IPS-NIHi7 (cell line): ENCODE measurements around the gene TKT.
"Not testable (repeated sequence)": the region's sequence is repeated elsewhere in the genome, so short reads cannot be mapped to it uniquely, and the experiment has no call there.

Experiments
- DNase-seq: peaks from one replicate; pipeline ENCODE4 v3.0.0; 2012; ENCODE audit warnings: mixed read lengths; ENCODE audit errors: extremely low spot score

The TKT gene, protein sequence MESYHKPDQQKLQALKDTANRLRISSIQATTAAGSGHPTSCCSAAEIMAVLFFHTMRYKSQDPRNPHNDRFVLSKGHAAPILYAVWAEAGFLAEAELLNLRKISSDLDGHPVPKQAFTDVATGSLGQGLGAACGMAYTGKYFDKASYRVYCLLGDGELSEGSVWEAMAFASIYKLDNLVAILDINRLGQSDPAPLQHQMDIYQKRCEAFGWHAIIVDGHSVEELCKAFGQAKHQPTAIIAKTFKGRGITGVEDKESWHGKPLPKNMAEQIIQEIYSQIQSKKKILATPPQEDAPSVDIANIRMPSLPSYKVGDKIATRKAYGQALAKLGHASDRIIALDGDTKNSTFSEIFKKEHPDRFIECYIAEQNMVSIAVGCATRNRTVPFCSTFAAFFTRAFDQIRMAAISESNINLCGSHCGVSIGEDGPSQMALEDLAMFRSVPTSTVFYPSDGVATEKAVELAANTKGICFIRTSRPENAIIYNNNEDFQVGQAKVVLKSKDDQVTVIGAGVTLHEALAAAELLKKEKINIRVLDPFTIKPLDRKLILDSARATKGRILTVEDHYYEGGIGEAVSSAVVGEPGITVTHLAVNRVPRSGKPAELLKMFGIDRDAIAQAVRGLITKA

DNA sequence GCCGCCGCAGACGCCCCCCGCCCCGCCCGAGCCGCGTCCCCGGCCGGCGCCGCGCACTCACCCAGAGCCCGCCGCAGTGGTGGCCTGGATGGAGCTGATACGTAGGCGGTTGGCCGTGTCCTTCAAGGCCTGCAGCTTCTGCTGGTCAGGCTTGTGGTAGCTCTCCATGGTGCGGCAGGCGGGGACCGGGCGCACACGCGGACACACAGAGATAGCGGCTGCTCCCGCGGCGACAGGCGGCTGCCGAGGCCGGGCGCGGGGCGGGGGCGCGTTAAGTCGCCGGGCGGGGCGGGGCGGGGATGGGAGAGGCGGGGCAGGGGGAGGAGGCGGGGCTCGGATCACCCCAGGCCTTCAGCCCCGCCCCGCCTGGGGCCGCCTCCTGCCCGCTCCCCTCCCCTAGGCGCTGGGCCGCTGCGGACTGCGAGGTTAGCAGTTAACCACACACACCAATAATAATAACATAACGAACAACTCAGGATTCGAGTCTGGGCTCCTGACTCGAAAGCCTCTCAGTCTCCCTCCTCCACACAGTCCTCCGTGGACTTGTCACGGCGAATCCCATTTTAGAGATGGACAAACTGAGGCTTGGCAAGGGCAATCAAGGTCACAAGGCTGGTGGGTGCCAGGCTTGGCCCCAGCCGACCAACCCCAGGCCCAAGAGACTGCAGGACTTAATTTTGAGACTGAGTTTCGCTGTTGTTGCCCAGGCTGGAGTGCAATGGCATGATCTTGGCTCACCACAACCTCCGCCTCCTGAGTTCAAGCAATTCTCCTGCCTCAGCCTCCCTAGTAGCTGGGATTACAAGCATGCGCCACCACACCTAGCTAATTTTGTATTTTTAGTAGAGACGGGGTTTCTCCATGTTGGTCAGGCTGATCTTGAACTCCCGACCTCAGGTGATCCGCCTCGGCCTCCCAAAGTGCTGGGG, at the start of gene TKT:
Gene TKT (minus strand): TSS at position 248 of the 929 bp plus-strand sequence. CDS start 80 bp downstream, at position 168.
- peak; percentile 96 for DNase-seq

DNA sequence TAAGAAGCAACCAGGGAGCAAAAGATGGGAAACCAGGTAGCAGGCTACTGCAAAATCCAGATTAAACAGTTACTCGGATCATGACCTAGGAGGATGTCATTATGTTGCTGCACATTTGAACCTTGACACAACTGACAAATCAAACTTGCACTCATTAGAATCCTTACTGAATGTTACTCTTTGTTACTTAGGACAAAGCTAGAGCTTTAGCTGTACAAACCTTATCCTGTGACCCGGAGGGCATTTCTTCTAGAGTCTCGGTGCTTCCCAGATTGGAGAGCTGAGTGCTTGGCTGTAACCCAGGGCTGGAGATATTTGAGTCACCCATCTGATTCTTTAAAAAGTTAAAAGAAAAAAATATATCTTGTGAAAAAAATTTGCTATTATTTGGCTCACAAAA, 48.1 kb upstream of the TKT start:
- DNase-seq = no peak

DNA sequence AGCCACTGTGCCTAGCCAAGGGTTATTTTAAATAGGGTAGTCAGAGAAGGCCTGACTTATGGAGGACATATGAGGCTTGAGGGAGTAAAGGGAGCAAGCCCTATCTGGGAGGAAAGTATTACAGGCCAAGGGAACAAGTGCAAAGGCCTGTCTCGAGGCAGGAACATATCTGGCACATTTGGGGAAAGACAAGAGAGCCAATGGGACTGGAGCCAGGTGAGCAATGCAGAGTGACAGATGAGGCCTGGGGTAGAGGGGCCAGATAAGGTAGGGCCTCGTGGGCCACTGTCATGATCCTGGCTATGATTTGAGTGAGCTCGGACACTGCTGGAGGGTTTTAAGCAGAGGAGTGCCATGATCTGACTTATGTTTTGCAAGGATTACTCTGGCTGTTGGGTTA, 47.7 kb upstream of the TKT start:
- no peak for DNase-seq

DNA sequence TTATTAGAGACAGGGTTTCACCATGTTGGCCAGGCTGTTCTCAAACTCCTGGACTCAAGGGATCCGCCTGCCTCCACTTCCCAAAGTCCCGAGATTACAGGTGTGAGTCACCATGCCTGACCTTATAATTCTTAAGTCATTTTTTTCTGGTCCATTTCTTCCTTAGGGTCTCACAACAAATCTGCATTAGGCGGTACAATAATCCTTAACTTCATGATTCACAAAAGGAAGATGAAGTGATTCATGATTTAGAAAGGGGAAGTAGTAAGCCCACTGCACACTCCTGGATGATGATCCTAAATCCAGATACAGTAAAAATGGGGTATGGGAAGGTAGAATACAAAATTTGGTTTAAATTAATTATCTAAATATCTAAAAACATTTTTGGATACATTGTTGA, 45.0 kb upstream of the TKT start:
- DNase-seq = no peak

DNA sequence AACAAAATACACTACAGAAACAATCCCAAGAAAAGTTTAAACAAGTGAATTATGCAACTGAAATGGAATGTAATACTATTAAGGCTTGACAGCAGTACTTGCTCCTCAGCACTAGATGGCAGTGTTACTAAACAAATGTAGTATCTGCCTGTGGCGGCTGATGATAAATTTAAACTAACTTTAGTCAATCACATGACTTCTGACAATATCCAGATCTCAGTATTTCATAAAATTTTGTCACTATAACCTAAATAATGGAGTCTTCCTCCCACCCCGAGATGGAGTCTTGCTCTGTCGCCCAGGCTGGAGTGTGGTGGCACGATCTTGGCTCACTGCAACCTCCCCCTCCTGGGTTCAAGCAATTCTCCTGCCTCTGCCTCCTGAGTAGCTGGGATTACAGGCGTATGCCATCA, 43.8 kb upstream of the TKT start:
- DNase-seq = peak; percentile 56

DNA sequence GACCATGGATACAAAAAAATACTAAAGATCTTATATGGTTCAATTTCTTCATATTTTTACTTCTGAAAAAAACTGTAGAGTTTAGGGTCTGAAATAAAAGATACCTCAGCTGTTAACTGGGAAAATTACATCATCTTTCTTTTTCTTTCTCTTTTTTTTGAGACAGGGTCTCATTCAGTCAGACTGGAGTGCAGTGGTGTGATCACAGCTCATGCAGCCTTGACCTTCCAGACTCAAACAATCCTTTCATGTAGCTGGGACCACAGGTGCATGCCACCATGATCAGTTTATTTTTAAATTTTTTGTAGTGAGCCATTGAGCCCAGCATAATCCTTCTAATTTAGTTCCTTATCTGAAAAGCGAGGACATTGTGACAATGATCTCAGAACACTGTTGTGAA, 39.6 kb upstream of the TKT start:
- no peak for DNase-seq

DNA sequence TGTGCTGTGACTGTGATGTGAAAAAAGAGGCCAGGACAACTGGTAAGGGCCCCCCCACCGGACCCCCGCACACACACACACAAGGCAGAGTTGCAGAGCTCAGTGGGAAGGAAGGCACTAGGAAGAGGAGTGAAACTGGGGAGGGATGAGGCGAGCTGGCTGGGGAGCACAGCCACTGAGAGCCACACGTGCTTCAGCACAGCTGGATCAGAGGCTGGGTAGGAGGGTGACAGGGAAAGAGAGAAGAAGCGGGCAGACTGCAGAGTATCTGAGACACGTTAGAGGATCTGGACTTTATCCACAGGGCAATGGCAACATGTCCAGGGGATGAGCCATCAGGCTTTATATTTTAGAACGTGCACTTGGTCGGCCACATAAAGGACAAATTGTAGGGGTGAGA, 38.0 kb upstream of the TKT start:
- DNase-seq = no peak

DNA sequence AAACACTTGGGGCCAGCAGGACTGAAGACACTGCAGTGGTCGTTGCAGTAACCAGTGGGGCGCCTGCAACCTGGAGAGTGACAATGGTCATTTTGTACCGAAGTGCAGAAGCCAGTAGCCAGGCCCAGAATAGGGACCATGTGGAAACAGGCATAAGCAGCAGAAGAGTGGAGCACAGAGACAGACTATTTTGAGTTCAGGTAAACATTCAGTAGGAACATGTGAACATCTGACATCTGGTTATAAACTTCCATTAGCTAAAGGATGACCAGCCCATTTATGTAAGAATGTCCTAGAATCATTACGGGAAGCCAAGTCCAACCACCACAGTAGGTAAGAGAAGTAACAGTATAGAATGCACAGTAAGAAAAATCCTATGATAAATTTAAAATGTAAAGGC, 32.4 kb upstream of the TKT start:
- DNase-seq = no peak

DNA sequence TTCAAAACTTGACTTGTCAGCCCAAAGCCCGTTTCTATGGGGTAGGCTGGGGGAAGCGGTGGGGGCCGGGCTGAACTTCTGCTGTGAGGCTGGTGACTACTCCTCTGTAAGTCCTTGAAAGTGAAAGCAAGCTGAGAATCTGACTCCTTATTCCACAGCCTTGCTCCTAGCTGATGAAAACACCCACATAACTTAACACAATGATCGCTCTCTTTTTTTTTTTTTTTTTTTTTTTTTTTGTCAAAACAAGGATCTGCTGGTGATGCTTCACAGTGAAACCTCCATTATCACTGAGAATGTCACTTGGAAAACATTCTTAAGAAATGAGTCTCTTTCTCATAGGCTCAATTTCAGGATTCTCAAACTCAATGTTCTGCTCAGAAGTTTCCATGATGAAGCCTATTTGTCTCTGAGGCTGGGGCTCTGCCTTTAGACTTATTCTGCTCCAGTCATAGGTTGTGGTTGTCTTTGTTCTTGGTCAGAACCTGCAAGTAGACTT, 31.4 kb upstream of the TKT start:
- peak; percentile 74 for DNase-seq

DNA sequence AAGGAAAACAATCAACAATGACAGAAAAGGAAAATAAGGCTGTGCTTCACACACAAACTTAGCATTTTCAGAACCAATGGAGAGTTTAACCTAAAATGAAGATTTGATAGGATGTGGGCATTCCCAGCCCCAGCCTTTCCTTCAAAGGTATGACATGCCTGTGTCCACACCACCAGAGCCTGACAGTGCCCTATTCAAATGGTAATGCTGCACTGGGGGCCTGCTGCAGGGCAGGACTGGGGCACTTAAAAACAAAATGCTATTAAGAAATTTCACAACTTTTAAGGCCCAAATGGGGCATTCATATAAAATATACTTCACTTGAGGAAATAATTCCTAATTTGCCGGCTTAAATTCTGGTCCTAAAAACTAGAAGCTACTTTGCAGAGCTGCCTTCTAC, 30.9 kb upstream of the TKT start:
- DNase-seq = peak; percentile 44

DNA sequence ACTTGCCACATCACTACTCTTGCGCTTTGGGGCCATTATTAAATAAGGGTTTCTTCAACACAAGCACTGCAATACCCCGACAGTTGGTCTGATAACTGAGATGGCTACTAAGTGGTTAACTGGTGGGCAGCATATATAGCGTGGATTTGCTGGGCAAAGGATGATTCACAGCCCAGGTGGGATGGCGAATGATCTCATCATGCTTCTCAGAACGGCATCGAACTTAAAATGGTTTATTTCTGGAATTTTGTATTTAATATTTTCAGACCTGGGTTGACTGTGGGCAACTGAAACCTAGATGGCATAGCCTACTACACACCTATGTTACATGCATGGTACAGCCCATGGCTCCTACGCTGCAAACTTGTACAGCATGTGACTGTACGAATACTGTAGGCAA, 26.8 kb upstream of the TKT start:
- DNase-seq = no peak

DNA sequence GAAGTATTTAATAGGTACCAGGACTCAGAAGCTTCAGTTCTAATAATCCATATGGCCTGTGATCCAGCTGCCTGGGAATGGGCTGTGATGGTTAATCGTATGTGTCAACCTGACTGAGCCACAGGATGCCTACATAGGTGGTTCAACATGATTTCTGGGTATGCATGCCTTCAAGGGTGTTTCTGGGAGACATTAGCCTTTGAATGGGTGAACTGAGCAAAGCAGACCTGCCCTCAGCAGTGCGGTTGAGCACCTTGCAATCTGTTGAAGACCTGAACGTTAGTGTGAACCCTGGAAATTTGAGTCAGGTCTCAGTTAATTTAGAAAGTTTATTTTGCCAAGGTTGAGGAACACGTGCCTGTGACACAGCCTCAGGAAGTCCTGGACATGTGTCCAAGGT, 22.8 kb upstream of the TKT start:
- DNase-seq = no peak

DNA sequence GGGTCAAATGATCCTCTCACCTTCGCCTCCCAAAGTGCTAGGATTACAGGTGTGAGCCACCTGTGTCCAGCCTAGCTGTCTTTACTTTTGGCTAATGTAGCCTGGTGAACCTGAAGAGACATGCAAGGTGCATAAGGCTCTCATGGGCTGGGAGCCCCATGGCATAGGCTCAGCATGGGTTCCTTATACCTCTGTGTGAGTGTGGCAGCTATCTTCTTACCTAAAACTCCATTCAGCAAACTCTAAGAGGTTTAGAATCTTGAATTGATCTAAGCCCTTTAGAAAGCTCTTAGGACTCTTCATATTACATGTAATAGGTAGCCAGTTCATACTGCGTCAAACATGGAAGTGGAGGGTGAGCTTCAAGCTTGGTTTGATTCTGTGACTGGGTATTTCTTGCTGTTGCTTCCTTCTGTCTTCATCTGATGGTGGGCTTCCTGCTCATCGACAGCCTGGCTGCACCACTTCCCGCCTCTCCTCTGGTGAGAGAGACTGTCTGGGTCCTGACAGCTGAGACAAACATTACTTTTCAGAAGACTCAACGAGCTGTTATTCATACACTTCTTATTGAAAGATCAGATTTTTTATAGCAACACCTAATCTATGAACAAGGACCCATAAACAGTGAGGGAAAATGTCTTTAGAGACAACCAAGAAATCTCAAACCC, 19.2 kb upstream of the TKT start:
- no peak for DNase-seq

DNA sequence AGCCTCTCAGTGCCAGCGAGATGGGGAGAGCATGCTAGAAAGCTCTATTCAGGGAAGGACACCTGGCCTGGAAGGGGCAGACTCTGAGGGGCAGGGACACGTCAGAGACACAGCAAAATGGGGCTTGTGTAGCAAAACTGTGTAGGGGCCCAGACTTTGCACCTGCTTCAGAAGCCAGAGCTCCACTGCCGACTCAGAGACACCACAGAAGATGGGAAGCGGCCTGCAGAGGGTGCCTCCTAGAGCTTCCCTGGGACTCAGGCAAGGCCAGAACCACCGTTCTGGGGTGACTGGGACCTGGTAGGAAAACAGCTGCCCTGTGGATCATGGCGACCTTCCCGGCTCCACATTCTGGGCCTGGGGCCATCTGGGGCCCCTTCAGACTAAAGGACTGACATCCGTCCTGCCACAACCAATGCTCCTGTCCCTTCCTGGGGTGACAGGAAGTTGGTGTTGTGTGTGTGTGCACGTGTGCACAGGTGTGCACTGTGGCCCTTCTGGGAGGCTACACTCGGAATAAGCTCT, 17.4 kb upstream of the TKT start:
- no peak for DNase-seq

DNA sequence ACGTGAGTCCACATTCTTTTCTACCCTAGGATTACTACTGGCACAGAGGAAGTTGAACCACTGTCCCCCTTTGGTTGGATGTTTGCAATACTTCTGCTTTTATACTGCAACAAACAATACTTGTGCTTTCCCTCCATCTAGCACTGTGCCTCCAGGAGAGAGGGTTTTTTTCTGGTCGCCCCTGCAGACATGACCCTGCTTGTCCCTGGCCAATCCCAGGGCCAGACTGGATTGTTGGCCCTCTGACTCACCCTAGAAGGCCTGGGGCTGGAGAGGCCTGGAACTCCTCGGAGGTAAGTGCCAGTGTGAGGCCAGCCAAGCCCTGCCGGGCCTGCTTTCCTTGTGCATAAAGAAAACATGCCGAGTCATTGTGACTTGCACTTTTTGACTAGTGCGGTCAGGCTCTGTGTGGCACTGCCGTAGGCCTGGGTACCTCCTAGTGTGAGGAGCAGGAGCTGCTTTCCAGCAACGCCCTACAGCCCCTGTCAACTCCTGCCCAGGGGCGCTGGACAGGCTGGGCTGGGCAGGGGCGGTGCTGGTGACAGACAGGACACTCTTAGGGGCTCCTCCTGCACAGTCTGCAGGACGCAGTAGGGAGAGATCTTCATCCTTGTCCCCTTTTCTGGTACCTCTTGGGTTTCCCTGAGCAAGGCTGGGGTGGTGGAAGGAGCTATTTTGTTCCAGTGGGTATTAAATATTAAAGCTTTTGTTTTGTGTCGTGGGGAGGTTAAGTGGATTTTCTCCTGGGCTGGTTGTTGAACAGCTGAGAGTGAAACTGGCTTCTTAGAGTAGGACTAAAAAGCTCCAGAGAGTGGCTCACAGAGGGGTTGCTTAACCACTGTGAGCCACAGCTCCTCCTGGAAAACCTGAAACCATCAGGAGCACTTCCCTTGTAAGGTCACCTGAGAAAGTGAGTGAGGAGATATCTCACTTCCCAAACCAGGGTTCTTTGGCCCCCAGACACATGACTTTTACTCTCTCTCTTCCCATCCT, 14.4 kb upstream of the TKT start:
- peak; percentile 86 for DNase-seq

DNA sequence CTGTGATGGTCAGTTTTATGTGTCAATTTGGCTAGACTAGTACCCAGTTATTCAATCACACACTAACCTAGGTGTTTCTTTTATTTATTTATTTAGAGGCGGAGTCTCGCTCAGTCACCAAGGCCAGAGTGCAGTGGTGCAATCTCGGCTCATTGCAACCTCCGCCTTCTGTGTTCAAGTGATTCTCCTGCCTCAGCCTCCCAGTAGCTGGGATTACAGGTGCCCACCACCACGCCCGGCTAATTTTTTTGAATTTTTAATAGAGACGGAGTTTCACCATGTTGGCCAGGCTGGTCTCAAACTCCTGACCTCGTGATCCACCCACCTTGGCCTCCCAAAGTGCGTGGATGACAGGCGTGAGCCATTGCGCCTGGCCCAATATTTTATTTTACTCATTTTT, 13.4 kb upstream of the TKT start:
- not testable (repeated sequence) for DNase-seq

DNA sequence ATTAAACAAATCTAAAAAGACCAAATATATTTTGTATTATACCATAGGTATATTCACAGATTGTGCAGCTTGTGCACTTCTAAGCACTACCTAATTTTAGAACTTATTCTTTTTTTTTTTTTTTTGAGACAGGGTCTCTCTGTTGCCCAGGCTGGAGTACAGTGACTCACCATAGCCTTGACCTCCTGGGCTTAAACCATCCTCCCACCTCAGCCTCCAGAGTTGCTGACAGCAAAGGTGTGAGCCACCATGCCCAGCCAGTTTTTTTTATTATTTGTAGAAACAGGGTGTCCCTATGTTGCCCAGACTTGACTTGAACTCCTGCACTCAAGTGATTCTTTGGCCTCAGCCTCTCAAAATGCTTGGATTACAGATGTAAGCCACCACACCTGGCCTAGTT, 11.9 kb upstream of the TKT start:
- no peak for DNase-seq

DNA sequence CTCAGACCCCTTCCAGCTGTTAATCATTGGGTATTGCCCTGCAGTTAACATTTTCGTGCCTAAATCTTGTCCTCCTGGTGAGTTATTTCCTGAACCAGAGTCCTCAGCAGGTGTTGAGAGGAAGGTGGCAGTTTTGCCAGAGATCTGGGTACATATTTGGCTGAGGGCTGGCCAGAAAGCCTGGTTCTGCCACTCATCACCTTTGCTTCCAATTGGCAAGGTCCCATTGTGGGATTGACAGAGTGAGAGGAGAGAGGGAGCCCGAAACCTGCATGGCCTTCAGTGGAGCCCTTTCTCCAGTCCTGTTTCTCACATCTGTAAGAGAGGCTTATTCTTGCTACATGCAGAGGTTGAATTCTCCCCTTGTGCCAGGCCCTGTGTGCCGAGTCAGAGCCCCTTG, 8.9 kb upstream of the TKT start:
- no peak for DNase-seq

DNA sequence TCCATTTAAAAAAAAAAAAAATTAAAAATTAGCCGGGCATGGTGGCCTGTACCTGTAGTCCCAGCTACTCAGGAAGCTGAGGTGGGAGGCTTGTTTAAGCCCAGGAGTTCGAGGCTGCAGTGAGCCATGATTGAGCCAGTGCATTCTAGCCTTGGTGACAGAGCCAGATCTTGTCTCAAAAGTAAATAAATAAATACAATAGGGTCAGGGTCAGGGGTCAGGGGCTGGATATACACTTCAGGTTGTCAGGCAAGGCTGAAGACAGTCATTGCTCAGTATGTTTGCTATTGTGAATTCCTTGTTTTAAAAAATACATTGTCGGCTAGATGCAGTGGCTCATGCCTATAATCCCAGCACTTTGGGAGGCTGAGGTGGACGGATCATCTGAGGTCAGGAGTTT, 8.1 kb upstream of the TKT start:
- DNase-seq = no peak

DNA sequence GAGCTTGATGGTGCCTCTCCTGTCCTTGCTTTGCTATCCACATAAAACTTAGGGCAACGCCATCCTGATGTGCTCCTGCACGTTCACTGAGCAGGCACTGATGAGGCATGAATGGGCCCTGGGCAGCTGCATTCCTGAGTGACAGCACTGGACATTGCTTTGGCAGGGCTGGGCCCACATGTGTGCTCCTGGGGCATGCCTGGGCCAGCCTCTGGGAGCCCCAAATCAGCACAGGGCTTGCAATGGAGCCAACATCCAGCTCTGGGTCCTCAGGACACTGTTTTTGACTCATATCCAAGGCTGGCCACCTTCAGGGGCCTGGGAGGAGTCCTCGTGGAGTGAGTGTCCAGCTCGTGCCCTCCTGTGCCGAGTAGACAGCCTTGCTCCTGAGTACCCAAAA, 5.9 kb upstream of the TKT start:
- no peak for DNase-seq
